Activated naive CD8-positive, alpha-beta T cell treated with anti-CD3 and anti-CD28 coated beads, Interleukin-2, amount 50 U/mL, for 16 hours (primary cell): ENCODE data around the gene GADD45G.

Experiments used
- DNase-seq: peaks from one replicate; pipeline ENCODE4 v3.0.0-alpha.2; 2020; ENCODE audit warnings: low read depth, low spot score

GADD45G gene

GRCh38 chr9:89604729-89605464 lies at the start of gene GADD45G:
TSS of gene GADD45G (plus strand) at chr9:89605012. CDS start at chr9:89605122, 110 bp downstream.
- DNase-seq: peak; percentile 72

GRCh38 chr9:89555036-89555415 lies 49.8 kb upstream of the GADD45G start:
- no peak for DNase-seq

GRCh38 chr9:89555451-89556375 lies 49.1 kb upstream of the GADD45G start:
- DNase-seq: no peak

GRCh38 chr9:89558196-89558899 lies 46.5 kb upstream of the GADD45G start:
- no peak for DNase-seq

- DNase-seq: no peak
Measured at GRCh38 chr9:89558948-89559347, 45.9 kb upstream of the GADD45G start.

GRCh38 chr9:89562186-89562814 lies 42.5 kb upstream of the GADD45G start:
- DNase-seq: no peak

GRCh38 chr9:89563571-89564345 lies 41.1 kb upstream of the GADD45G start:
- DNase-seq: no peak

- no peak for DNase-seq
Measured at GRCh38 chr9:89564346-89564878, 40.4 kb upstream of the GADD45G start.

- DNase-seq: no peak
Measured at GRCh38 chr9:89567649-89568048, 37.2 kb upstream of the GADD45G start.

- no peak for DNase-seq
Measured at GRCh38 chr9:89574309-89574708, 30.5 kb upstream of the GADD45G start.

- no peak for DNase-seq
Measured at GRCh38 chr9:89576404-89576839, 28.4 kb upstream of the GADD45G start.

GRCh38 chr9:89577363-89577762 lies 27.4 kb upstream of the GADD45G start:
- no peak for DNase-seq

GRCh38 chr9:89579741-89580385 lies 24.9 kb upstream of the GADD45G start:
- no peak for DNase-seq

- DNase-seq: no peak
Measured at GRCh38 chr9:89586311-89586710, 18.5 kb upstream of the GADD45G start.

- no peak for DNase-seq
Measured at GRCh38 chr9:89588271-89588879, 16.4 kb upstream of the GADD45G start.

- DNase-seq: no peak
Measured at GRCh38 chr9:89590415-89590814, 14.4 kb upstream of the GADD45G start.

- DNase-seq: no peak
Measured at GRCh38 chr9:89591274-89592212, 13.3 kb upstream of the GADD45G start.

- no peak for DNase-seq
Measured at GRCh38 chr9:89592213-89592815, 12.5 kb upstream of the GADD45G start.
